Measurements from ENCODE around the gene FAM120A. TPM values are rescaled to one million over a fixed set of nuclear protein-coding genes. Genes with fewer than 3 reads are reported as not detected.

FAM120A gene
- total RNA-seq, 1 experiment from 2014 or later = 57.1 TPM

DNA sequence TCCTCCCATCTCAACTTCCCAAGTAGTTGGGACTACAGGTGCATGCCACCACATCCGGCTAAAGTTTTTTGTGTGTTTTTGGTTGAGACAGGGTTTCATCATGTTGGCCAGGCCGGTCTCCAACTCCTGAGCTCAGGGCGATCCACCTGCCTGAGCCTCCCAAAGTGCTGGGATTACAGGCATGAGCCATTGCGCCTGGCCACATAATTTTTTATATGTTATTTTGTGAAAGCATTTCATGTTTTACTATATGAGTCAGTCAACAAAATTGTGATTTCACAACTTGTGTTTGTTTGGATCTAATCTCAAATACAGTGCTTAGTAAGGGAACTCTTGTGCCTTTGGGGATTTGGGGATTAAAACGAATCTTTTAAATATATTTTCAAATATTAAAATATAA lies 21.9 kb downstream of the FAM120A start:
- DNase-seq (ENCODE audit: low read depth) = no peak

DNA sequence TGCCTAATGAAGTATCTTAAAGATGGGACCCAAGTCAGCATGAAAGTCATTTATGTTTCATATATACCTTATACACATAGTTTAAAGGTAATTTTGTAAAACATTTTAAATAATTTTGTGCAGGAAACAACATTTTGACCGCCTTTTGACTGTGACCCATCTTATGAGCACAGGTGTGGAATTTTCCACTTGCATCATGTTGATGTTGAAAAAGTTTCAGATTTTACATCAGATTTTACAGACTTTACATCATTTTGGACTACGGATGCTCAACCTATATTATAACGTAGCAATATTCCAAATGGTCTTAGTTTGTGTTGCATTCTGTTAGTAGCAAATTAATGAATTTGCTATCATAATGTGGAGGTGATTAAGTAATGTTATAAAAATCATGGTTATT lies 23.6 kb downstream of the FAM120A start:
- DNase-seq (ENCODE audit: low read depth) = no peak

DNA sequence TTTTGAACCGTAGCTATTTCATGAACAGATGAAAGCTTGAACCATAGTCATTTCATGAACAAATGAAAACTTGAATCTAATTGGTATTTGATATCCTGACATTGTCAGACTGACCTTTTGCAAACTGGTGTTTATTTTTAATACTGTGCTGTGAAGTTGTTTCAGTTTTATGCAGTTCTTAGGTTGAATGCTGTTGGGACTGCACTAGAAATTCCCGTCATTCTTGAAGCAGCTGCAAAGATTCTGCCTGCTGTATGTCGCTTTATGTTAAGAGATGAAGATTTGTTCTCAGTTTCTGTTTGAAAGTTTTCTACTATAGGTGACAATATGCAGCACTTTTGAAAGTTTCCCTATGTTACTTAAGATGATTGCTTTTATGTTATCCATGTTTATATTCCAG lies 24.4 kb downstream of the FAM120A start:
- DNase-seq (ENCODE audit: low read depth) = no peak

DNA sequence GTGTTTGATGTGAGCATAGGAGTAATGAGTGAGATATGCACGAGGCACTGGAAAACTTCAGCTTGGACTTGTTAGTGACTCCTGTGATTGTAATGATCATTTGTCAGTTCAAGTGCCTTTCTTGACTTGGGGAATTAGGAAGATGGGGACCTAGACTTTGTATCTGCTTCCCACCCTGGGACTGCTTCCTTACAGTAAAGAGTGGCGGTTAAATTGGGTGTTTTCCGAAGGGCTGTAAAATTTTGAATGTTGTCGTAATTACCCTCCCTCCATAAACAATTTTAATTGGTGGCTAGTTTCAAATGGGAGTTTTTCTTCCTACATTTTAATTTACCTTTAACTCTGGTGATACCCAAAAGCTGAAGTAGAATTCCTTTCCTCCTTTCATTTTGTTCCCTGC lies 25.4 kb downstream of the FAM120A start:
- no peak for DNase-seq (ENCODE audit: low read depth)

DNA sequence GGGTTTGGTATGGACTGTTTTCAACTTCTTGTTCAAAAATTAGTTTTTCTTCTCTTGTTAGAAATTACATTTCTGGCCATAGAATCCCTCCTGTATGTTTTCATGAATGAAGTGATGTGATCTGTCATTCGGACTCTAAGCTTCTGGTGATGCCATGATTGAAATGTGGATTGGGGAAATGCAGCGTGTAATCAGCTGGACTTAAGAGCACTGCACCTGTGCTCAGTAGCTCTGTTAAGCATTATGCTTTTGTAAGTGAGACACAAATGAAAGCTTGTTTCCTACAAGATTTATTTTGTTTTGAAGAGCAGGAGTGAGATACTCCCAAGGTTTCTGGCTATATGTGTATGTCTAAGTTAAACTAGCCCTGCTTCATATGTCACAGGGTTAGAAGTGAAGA lies 25.9 kb downstream of the FAM120A start:
- no peak for DNase-seq (ENCODE audit: low read depth)

DNA sequence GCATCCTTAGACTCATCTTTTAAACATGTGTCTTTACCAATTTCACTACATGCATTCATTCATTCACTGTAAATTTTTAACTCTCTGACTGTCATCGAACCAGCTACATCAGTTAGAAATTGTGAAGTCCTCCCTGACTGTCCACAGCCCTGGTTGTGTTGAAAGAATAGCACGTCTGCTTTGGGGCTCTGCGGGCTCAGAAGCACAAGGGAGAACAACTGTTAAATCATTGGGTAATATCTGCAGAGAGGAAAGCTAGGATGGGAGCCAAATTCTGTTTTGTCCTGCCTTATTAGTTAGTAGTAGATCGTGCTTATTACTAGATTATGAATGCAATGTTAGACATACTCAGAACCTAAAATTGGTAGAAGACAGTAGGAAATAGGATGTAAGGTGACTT lies 28.2 kb downstream of the FAM120A start:
- DNase-seq (ENCODE audit: low read depth) = no peak

DNA sequence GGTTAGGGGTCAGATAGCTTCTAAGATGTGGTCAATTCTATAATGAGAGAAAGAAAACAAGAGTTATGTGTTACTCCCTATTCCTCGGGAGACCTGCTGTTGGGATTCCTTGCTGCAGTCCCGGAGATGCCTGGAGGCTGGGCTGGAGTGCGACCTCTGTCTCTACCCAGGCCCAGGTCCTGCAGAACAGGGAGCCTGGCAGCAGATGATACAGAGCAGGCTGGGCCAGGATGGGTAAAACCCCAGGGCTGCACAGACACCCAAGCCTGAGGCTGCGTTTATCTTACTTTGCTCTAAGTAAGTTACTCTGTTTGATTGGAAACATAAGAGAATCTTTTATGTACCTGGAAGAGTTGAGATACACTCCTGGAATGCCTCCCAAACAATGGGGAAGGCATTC lies 28.8 kb downstream of the FAM120A start:
- DNase-seq (ENCODE audit: low read depth) = no peak

DNA sequence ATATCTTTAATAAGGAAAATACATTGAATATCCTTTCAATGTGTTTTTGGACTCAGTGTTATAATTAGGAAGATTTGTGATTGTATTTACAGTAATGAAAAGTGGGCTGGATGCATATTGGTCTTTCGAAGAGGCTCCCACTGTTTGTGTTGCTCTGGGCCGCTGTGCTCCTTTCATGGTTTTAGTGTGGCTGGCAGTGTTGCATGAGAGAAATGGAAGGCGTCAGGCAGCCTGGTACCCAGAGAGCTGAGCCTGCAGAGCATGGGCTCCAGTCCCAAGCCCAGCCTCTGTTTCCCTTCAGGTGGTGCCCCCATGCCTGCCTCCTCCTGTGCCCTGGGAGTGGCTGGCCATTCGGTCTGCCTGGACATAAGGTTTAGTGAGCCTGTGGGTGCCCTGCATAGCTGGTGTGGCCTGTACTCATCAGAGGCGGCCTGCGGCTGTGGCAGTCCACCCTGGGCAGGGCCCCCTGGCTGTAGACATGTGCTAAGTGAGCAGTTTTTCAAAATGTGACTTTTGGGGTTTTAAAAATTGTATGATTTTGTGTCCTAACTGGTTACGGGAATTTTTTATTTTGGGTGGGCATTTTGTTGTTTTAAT lies 29.3 kb downstream of the FAM120A start:
- no peak for DNase-seq (ENCODE audit: low read depth)

DNA sequence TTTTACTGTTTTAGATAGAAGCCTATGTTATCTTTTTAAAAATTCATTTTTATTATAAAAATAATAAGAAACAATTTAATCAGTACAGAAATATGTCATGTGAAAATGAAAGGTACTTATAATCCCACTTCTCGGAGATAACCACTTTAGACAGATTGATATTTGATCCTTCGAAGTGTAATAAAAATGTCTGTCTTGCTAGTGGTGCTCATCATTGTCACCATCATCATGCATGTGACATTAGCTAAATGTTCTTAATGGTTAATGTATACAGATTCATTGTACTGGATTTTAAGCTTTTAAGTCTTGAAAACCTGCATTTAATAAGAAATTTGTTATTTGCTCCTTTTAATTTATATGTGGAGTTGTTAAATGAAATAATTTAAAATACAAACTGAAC lies 32.0 kb downstream of the FAM120A start:
- no peak for DNase-seq (ENCODE audit: low read depth)

DNA sequence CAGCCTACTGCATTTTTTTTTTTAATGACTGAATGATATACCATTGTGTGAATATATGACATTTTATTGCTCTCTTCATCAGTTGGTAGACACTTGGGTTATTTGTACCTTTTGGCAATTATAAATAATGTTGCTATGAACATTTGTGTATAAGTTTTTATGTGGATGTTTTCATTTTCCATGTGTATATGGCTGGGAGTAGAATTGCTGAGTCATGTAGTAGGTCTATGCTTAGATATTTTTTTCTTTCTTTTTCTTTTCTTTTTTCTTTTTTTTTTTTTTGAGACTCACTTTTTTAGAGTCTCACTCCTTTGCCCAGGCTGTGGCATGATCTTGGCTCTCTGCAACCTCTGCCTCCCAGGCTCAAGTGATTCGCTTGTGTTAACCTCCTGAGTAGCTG lies 34.8 kb downstream of the FAM120A start:
- DNase-seq (ENCODE audit: low read depth) = no peak

DNA sequence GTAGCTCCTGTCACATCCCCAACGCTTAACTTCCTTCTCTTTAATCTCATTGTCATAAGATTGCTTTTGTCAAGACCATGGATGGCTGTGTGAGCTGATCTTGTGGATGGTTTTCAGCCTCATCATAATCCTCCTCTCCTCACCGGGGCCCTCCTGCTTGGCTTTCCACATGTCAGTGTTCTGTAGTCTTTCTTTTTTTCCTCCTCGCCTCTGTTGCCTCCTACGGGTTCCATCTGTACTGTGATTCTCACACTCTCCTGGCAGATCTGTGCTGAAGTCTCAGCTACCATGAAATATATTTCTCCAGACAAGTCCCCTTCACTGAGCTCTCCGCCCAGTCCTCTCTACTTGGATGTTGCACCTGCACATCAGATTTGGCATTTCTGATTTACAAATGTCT lies 36.8 kb downstream of the FAM120A start:
- no peak for DNase-seq (ENCODE audit: low read depth)

DNA sequence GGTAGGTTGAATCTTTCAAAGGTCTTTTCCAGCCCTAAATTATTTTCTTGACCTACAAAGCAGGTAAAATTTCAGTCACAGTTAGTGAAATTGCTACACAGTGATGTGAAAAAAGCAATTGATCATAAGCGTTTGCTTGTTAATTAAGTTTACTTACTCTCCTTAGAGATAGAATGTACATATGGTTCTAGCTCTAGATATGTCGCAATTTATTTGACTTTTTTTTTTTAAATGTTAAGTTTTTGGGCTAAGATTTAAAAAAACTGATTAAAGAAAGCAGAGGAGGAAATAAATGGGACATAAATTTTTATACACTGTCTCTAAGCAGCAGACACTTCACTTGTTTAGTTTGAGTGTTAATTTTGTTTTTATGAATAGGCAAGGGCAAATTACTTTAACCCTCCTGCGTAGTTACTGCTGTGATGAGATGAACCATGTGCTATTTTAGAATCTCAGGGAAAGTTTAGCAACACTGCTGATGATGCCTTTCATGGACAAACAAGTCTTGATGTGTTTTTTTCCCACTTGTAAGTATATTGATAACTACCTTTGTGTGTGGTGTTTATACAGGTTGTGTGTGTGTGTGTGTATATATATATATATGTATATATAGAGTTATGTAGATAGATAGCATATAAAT lies 40.2 kb downstream of the FAM120A start:
- no peak for DNase-seq (ENCODE audit: low read depth)

DNA sequence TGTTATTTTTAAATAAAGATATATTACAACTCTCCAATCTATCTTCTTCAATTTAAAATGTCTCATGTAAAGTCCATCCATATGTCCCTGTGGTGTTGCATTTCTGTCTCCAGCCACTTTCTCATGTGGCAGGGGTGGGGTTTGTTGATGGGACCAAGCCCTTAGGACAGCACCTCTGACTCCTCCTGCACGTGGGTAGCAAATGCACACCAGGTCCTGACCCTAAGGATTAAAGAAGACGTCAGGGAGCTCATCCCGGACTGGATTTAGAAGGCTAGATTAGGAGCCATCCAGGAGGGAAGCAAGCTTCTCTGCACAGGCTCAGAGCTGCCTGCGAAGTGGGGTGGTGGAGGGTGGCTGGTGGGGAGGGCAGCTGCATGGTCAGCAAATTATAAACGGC lies 40.8 kb downstream of the FAM120A start:
- DNase-seq (ENCODE audit: low read depth) = no peak

DNA sequence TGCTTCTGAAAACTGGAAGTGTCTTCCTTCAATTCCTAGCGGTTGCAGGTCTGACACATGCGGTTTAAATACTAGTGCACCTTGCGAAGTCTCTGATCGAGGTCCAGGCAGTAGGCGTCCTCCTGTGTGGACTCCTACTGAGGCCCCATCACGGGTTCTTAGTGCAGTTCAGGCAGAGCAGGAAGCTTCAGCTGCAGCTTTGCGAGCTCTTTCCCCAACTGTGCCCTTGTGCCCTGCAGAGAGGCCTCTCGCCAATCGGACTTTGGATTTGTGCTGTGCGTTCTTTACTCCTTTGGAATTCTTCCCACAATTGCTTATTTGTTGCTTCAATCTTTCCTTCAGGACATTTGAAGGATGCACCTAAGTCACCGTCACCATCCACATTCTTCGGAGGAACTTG lies 42.5 kb downstream of the FAM120A start:
- no peak for DNase-seq (ENCODE audit: low read depth)

DNA sequence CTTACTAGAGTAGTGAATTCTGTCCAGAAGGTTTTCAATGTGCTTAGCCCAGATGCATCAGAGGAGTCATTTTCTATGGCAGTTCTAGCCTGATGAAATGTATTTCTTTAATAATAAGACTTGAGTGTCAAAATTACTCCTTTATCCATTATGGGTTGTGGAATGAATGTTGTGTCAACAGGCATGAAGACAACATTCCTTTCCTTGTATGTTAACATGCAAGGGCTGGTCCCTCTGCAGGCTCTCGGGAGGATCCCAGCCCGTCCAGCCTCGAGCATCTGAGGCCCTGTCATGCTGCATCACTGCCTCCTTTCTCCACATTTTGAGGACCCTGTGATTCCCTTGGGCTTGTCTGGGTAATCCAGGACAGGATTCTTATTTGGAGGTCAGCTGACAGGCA lies 44.8 kb downstream of the FAM120A start:
- DNase-seq (ENCODE audit: low read depth) = no peak

DNA sequence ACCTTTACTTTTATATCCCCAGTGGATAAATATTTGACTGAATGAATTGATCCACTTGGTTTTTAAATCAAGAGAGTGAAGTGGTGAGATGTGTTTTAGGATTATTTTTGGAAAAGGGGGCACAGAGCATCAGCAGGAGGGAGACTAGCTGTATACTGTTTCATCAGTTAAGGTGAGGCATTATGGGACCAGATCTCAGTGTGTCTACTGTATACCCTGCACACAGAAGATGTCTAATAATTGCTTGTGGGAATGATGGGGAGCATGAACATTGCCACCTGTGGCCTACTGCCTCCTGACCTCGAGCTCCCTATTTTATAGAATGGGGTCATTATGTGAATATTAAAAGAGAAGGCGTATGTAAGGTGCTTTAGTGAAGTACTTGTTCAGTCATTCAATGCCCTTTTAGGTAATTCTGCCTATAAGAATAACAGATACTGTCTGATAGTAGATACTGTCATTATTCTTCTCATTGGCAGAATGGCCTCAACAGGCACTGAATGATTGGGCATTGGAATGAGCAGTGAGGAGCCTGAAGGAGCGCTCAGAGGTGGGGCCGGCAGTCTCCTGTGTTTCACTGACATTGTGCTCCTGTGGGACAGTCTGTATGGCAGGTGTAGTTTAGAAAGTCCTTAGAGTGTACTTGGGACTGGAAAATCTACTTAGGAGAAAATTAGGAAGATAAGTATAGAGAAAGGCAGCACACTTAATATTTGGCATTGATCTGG lies 49.2 kb downstream of the FAM120A start:
- DNase-seq (ENCODE audit: low read depth) = no peak

DNA sequence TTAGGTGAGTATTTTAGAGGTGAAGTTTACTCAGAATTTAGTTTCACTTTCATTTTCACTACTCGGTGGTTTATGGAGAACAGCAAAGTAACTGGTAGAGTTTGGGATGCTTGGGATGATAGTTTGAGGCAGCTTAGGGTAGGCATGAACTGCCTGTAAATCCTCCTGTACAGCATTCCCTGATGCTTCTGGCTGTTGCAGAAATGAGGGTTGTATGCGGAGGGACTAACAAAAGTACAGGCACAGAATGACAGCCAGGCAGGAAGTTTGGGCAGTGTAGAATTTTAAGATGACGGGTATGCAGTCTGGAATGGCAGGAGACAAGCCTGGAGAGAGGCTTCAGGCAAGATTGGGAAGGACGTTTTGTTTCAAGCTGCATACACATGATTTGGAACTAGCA lies 49.9 kb downstream of the FAM120A start:
- peak; percentile 33 for DNase-seq (ENCODE audit: low read depth)

DNA sequence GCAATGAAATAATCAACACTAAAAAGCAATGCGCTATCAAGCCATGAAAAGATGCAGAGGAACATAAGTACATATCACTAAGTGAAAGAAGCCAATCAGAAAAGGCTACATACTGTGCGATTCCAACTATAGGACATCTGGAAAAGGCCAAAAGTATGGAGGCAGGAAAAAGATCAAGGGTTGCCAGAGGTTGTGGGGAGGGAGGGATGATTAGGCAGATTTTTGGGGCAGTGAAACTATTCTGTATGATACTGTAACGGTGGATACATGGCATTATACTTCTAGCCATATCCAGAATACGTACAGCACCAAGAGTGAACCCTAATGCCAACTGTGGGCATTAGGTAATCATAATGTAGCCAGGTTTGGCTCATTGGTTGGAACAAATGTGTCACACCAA lies 51.9 kb downstream of the FAM120A start:
- DNase-seq (ENCODE audit: low read depth) = no peak

DNA sequence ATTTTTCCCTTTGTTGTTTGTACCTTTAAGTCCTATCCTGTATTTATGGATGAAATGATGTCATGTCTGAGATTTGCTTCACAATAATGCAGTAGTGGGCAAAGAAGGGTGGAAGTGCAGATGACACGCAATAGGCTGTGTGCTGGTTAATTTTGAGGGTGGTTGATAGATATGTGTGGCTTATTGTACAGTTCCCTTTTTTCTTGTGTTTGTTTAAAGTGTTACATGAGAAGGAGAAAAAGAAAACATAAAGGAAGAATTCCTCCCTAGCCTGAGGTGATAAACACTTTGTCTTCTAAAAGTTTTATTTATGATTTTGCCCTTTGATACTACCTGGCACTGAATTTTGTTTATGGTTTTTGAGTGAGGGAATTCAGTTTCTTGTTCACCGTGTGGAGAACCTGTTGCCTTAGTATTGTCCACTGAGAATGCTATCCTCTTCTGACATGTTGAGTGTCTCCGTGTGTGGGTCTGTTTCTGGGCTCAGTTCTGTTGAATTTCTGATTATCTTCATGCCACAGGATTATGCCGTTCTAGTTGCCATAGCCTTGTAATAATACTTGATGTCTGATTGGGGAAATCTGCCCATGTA lies 54.2 kb downstream of the FAM120A start:
- no peak for DNase-seq (ENCODE audit: low read depth)

DNA sequence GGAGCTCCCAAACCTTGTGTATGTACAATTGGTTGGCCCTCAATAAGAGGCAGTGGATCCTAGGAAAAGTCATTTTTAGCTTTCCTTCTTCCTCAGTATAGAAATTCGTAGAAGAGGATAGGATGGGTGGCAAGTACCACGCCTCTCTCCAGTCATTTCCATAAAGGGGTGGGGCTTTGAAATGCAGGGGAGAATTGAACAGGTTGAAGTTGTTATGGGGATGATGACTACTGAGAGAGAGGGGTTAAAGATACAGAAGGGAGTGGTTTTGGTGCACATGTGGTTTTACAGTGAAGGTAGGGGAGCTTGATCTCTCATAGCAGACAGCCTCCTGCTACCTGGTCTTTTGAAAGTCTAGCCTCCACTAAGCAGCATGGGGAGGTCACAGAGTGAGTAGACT lies 56.3 kb downstream of the FAM120A start:
- DNase-seq (ENCODE audit: low read depth) = no peak

DNA sequence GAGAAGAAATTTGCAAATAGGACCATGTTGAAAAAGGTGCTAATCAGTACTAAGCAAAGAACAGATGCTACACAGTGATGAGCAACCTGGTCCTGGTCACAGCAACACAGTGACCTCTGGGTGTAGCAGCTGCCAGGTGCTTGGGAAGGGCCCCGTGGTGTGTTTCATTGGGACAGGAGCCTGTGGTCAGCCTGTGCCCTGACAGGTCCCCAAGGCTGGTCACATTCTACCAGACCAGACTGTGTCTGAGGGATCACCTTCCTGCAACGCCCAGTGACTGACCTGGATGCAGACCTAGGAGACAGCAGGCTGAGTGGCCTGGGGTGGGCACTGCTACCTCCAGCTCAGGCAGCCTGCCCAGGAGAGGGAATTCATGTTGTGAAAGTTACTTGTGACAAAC lies 56.7 kb downstream of the FAM120A start:
- no peak for DNase-seq (ENCODE audit: low read depth)

DNA sequence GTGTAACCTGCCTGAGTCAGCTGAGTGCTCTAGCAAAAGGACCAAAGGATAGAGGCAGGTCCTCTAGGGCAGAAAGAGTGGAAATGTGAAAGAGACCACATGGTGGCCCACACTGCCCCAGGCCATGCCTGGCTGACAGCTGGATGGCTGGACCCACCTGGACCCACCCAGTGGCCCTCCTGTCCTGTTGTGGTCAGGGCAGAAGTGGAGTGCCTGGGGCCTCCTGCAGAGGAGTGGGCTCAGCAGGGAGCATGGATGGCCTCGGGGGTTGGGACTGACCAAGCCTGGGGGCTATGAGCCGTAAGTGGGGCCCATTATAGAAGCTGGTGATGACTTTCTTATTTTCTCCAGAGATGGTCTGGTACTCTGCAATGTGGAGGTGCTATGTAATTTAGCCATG lies 57.6 kb downstream of the FAM120A start:
- no peak for DNase-seq (ENCODE audit: low read depth)

DNA sequence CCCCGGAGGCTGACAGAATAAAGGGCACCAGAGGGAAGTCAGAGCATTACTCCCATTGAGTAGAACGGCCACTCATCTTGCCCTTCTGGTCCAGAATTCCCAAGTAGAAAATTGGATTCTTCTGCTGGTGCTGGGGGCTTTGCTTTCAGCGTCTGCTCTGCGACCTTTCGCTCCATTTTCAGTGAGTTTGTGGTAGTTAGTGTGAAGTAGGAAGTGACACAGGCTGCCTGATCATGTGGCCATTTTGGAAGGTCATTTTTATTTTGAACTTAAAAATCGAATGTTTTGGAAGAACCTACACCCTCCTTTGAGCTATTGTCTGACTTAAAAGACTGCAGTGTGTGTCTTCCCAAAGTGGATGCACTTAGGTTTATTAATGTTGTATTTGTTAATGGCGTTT lies 58.6 kb downstream of the FAM120A start:
- DNase-seq (ENCODE audit: low read depth) = no peak

Measured in RPMI7951 (cell line).